Ecto neural progenitor cell (in vitro differentiated cells): ENCODE measurements around the gene CDH18.

Experiments
- DNase-seq: peaks from one replicate; pipeline ENCODE4 v3.0.0-alpha.2; 2018; ENCODE audit warnings: low spot score

CDH18 gene, protein sequence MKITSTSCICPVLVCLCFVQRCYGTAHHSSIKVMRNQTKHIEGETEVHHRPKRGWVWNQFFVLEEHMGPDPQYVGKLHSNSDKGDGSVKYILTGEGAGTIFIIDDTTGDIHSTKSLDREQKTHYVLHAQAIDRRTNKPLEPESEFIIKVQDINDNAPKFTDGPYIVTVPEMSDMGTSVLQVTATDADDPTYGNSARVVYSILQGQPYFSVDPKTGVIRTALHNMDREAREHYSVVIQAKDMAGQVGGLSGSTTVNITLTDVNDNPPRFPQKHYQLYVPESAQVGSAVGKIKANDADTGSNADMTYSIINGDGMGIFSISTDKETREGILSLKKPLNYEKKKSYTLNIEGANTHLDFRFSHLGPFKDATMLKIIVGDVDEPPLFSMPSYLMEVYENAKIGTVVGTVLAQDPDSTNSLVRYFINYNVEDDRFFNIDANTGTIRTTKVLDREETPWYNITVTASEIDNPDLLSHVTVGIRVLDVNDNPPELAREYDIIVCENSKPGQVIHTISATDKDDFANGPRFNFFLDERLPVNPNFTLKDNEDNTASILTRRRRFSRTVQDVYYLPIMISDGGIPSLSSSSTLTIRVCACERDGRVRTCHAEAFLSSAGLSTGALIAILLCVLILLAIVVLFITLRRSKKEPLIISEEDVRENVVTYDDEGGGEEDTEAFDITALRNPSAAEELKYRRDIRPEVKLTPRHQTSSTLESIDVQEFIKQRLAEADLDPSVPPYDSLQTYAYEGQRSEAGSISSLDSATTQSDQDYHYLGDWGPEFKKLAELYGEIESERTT

DNA sequence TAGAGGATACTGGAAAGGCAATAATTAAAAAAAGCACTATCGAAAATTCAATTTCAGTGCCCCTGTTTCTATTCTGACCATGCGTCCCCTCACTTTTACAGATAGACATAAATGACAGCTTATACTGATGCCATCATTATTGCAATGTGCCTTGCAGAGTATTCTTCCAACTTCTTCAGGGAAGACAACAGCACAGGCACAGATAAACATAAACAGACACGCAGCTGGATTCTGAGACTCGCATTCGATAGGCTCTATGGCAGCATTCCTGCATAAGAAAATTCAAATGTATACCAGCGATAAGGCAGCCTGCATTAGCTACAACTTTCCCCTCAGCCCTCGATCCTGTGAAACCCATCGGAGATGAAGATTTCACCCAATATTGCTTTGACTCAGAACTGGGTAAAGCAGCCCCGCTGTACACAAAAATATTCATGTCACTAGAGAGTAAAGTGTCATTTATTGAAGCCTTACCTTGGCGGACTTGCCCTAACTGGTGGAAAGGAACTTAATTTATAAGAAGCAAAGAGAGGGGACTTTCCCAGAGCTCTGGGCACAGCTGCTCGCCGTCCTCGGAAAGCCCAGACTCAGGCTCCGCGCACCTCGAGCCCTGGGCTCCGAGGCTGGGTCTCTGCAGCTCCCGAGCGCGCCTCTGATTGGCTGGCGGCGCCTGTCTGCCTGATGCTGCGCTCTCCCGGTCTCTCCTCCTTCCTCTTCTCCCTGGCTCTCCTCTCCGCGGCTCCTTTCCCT, at the start of gene CDH18:
Gene CDH18, minus strand, starts transcription at position 589 of the 750 bp plus-strand sequence. CDS start 149,214 bp downstream, outside the sequence.
- DNase-seq, result peak; percentile 82

DNA sequence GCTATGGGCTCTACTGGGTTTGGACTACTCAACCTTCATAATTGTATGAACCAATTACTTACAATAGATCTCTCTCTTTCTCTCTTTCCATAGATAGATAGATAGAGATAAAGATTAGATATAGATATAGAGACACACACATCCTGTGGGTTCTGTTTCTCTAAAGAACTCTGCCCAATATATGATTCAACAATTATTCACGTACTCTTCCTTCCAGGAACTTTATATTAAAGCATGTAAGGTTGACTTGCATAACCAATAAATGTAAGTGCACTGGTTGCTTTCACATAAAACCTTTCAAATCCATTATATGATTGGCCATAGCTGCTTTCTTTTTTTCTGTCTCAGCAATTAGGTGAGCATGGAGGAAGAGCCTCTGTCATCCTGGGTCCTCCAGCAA, 46.7 kb upstream of the CDH18 start:
- DNase-seq, result no peak

DNA sequence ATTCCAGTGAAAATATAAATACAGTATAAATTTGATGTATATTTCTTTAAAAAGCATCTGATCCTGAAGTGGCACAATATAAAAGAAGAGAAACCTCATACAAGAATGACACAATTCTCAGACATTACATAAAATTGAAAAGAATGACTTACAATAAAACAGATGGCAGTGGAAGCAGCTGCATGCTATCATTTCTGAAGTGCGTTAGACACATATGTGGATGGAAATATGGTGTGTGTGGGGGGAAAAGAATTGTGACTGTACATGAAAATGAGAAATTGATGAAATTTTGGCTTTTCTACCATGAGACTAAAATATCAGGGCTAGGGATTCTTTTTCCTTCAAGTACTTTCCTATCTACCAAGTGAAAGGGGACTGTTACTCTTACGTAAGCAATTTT, 45.9 kb upstream of the CDH18 start:
- DNase-seq, result no peak

DNA sequence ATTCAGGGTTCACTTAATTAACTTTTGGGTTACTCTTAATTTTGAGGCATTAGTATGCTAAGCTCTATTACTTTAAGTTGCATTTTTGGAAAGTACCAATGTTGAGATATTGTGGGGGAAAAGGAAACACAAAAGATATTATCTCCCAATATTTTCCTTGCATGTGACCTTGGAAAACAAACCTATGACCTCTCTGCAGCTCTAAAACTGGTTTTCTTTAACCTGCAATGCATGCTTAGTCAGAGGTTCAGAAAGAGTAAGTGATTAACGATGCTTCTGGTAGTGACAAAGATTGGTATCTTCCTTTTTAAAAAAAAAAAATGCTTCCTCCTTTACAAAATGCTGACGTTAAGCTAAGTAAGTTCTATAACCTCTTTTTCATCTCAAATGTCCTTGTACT, 44.9 kb upstream of the CDH18 start:
- no peak for DNase-seq

DNA sequence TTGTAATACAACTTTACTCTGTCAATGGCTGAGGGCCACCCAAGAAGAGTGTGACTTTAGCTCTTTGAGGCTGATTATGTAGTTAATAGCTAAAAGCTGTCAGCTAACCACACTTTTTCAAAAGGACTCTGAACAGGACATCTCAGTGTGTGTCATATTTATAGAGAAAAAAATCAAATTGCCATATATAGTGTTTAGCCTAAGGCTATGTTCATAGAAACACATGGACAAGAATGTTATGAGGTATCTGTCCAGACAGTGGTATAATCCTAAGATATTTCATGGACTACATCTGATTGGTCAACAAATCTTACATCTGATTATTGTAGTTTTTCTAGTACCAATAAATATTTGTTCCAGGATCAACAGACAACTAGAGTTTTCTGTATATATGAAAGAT, 42.1 kb upstream of the CDH18 start:
- no peak for DNase-seq

DNA sequence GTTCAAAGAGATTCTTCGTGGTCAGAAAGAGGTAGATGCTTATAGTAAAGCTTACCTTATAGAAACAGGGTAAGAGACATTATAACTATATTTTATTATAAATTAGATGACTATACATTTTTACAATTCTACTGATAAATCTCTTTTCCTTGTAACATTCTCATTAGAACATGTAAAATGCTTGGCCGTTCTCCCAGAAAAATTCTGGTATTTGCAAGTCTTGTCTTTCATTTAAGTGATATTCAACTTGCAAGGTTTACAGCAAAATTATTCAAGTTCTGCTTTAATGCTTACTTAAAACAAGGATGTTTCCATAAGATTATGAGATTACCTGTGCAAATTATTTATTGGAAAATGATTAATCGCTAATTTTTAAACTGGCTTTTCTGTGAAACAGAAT, 41.3 kb upstream of the CDH18 start:
- DNase-seq, result no peak

DNA sequence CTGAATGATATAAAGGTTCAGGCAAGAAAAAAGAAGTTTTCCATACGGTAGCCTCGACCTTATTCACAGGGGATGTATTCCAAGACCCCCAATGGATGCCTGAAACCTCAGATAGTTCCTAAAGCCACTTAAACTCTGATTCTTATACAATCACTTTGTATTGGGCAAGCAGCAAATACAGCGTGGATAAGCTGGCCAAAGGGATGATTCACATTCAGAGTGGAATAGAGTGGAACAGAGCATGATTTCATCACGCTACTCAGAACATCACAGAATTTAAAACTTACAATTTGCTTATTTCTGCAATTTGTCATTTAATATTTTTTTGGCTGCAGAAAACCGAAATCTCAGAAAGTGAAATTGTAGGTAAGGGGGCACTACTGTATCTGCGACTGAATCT, 40.5 kb upstream of the CDH18 start:
- DNase-seq, result no peak

DNA sequence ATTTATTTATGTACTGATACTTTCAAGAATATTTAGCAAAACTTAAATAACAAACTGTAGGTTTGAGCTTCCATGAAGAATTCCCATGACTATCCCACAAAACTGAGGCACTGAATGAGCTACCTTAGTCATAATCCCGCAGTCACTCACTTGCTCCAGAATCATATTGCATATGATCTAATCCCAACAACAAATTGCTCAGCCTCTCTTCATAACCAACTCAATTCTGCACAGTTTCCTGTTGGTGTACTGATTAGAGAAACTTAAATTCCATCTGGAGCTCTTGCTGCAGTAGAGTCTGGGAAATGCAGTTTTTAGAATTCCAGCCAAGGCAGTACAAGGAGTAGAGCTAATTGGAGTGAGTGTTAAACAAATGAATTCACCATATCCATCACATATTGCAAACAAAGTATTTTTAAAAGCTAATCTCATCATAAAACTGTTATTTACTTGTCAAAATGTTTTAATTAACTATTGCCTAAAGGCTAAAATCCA, 35.7 kb upstream of the CDH18 start:
- DNase-seq, result no peak

DNA sequence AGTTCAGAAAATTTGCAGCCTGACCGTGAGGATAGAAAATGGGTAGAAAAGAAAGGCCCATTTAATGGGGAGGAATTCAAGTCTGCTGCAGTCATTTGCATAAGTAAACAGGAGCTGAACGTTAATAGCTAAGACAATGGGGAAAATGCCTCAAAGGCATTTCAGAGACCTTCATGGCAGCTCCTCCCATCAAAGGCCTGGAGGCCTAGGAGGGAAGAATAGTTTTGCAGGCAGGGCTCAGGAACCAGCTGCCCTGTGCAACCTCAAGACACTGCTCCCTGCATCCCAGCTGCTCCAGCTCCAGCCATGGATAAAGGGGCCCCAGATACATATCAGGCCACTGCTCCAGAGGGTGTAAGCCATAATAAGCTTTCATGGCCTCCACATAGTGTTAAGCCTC, 32.2 kb upstream of the CDH18 start:
- no peak for DNase-seq

DNA sequence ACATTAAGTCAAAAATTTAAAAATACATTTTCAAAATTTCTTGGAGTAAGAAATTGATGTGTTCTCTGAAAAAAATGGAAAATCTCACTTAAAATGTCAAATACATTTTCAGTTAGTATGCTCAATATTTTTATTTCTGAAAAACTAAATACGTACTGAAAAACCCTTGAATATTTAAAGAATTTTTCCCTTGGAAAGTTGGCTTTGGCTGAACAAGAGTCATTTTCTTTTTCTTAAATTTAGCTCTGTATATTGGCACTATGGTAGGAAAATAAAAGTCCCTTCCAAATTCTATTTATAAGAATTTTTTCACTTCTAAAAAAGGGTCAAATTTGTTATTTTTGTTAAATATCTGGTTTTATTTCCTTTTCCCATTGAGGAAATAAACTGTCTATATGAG, 29.0 kb upstream of the CDH18 start:
- DNase-seq, result no peak

DNA sequence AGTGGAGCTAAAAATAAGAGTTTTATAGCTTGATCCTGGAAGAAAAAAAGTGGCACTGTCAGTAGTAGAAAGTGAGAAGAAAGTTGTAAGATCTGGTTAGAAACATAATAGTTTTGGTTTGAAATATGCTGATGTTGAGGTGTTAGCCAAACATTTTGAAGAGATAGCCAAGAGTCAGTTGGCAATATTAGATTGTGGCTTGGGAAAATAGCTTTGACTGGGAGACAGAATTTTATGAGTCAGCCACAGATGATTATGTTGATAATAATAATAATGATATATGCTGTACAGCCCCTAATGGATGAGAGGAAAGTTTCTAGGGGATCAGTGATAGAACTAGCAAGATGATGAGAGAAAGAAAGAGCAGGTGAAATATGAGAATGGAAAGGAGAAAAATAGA, 12.4 kb upstream of the CDH18 start:
- no peak for DNase-seq

DNA sequence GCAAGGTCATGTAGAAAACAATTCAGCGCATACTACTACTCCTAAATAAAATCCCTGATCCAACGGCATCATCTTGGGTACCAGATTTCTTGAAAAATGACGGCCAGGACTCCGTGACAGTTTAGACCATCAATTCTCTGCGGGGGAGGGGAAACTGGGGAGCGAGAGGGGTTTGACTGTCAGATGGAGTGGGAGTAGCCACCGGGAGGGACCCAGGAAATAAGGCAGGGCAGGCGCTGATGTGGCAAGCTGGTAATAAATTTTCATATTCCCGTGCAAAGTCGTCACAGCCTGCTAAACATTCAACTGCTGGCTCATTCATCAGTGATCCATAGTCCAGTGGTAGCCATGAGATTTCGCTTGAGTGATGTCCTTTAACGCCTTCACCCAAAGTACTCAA, 457 bp upstream of the CDH18 start:
- no peak for DNase-seq

DNA sequence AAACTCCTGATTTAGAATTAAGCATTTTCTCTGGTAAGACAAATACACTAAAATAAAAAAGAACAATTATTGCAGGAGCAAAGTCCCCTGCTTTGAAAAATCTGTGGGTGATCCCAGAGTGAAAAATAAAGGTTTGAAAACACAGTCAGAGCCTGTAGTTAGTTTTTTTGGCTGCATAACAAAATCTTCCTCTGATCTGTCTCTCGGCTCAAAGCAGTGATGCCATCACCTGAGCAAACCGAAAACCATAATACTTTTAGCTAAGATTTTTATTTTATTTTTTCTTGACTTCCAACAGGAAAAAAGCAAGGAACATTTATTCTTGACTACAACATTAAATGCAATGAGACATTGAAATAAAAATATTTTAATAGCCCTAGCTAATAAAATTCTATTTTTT, 1.2 kb downstream of the CDH18 start:
- no peak for DNase-seq

DNA sequence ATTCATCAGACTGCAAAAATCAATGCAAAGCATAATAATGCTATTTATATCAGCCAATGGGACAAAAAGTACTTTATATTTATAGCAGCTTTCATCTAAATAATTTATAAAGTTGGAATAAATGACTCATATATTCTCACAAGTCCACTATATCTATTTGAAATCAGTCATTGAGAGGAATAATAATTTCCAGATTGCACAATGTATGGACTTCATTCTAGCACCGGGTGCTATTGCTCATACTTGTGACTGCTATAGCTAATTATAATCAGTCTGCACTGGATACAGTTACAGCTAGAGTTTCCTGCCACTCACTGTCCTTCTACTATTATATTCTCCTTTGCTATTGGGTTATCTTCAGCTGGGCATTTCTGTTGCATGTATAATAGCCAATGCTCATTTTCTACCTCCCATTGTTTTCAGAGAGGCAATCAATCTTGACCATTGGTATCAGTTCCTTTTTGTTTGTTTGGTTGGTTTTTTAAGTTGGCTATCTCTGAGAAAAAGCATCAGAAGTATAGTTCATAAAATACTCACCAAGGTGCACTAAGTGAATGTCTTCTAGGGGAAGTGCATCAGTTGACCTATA, 1.9 kb downstream of the CDH18 start:
- DNase-seq, result no peak

DNA sequence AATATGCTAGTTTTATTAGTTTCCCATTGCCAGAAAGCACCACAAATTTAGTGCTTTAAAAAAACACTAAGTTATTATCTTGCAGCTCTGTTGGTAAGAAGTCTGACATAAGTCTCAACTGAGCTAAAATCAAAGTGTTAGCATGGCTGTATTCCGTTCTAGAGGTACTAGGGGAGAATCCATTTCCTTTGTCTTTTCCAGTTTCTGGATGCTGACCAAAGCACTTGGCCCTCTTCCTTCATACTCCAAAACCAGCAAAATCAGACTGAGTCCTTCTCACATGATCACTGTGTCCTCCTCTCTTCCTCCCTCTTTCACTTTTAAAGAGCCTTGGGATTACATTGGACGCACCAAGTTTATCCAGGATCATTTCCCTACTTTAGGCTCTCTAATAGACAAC, 9.5 kb downstream of the CDH18 start:
- no peak for DNase-seq

DNA sequence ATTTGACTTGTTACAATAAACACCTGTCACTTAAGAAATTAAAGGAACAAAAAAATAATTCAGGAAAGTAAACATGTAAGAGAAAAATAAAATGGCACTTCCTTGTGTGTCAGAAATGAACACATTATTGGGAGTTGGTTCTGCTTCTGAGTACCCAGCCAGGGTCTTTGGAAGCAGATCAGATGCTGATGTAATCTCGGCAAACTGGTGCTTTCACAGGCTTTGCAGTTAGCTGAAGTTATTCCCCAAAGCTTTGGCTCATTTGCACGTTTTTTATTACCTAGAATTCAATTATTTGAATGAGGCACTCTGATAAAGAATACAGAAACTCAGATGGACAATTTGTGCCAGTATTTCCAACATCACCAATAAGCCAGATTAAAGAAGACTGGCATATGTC, 10.9 kb downstream of the CDH18 start:
- no peak for DNase-seq

DNA sequence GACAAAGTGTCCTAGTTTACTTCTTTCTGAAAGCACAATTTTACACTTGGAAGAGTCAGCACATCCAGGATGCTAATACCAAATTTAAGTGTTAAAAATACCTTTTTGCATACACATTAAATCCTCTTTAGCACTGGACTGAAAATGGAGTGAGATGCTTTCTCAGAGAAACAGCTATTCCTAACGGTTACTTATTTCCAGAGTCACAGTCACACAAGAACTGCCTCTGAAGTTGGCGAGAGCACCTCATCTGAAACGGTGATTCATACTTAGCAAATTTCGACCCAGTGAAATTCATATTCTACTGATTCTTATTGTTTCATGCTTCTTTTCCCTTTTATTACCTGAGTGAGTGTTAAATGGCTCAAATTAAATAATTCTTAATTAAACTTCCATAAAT, 12.2 kb downstream of the CDH18 start:
- no peak for DNase-seq

DNA sequence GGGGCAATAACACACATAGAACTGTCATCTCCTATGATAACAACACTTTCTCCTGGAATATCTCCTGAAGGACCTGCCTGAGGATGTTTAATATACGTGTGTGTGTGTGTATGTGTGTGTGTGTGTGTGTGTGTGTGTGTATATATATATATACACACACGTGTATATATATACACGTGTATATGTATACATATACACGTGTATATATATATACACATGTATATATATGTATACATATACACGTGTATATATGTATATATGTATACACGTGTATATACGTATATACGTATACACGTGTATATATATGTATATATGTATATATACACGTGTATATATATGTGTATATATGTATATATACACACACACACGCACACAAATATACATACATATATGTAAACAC, 27.5 kb downstream of the CDH18 start:
- no peak for DNase-seq

DNA sequence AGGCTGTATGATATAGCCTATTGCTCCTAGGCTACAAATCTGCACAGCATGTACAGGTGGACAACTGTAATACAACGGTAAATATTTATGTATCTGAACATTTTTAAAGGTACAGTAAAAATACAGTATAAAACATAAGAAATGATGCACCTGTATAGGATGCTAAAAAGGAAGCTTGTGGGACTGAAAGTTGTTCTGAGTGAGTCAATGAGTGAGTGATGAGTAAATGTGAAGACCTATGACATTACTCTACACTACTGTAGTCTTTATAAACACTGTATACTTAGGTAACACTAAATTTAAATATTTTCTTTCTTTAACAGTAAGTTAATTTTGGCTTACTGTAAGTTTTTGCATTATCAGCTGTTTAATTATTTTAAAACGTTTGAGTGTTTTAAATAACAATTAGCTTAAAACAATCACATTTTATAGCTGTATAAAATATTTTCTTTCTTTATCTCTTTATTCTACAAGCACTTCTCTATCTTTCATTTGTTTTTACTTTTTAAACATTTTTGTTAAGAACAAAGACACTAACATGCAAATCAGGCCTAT, 28.1 kb downstream of the CDH18 start:
- DNase-seq, result no peak

DNA sequence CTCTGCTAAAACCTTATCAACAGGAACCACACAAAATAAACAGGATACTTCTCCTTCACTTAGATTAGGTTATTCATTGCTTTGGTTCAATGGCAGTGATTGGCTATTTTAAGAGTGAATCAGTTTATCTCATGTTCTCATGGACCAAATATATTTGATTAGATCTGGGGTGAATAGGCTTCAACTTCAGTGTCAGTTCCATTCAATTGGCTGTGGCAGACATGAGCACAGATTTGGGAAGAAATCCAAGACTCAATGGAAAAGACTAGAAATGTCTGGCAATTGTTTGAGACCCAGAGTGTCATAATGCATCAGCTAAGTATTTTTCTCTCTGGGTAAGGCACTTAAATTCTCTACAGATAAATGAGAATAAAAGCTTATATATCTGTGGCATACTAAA, 37.1 kb downstream of the CDH18 start:
- no peak for DNase-seq

DNA sequence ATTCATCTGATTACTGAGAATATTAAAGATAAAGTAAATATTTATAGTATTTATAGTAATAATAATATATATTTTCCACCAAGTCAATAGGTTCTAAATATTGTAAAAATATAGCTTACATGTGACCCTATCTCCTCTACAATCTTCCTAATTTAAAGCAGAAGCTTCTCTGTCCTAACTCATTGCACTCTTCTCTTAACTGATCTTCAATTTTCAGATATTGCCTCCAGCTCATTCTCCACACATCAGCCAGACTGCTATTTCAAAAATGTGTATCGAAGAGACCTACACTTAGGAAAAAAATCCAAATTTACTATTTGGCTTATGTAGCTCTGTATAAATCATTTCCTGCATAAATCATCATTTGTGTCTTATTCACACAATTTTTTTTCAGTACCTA, 47.8 kb downstream of the CDH18 start:
- no peak for DNase-seq

DNA sequence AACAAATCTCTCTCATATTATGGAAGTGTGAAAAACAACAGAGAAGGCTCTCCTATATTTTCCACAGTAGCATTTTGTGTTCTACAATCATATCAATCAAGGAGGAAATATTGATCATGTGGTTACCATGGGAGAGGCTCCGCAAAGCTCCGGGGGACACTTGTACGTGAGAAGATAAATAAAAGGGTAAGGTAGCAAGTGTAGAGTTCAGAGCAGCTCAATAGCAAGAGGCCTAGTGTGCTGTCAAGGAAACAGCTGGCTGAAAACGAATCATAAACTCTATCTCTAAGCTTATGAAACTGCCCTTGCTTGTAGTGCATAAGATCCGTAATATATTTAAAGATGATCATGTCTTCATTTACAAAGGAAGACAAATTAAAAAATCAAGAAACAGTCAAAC, 57.5 kb downstream of the CDH18 start:
- no peak for DNase-seq
